Measurements from ENCODE around the gene ARID1B. TPM values are rescaled to one million over a fixed set of nuclear protein-coding genes. Genes with fewer than 3 reads are reported as not detected.

The ARID1B gene
- total RNA-seq, 1 experiment from 2014 or later = 24.2 TPM

DNA sequence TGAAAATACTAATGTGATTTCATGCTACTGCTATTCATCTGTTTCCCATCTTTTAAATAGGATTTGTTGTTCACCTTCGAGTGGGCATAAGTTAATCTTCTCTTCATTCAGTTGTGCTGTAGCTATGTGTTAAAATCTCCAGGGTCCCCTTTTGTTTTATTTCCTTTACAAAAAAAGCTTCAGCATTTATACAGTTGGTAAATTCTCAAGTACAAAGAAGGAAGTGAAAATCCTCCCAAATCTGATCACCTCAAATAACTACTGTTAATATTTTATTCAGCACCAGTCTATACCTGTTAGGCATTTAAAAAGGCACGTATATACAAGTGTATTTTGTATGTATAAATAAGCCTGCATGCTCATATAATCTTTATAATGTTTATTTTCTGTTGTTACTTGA is 294.9 kb downstream of the ARID1B start:
- no peaks in the 10 kb centered on the region for H3K79me2 ChIP-seq (ENCODE audit: low read length)
- DNase-seq (no peak), ATAC-seq (no peak)
- no peak overlapping the region for H3K9ac ChIP-seq (ENCODE audit: low read length)
- no peak overlapping the region for H2AFZ ChIP-seq (ENCODE audit: low read length)
- no peak overlapping the region for H3K4me2 ChIP-seq (ENCODE audit: low read length)
- H3K36me3 ChIP-seq (ENCODE audit: low read depth, low read length) = no peaks in the 10 kb centered on the region
- H3K27me3 ChIP-seq (ENCODE audit: low read length) = no peaks in the 10 kb centered on the region
- H3K9me3 ChIP-seq (ENCODE audit: low read length) = no peaks in the 10 kb centered on the region
- peaks cover 27% of the 10 kb centered on the region for H3K4me1 ChIP-seq (ENCODE audit: insufficient read depth, low read length)
- H3K4me3 ChIP-seq (ENCODE audit: low read length) = no peak overlapping the region
- H3F3A ChIP-seq (ENCODE audit: low read length, unreplicated experiment) = no peaks in the 10 kb centered on the region
- H3K9me2 ChIP-seq (replicated peaks; ENCODE audit: low read length) = no peaks in the 10 kb centered on the region
- POLR2A ChIA-PET (ENCODE audit: unreplicated experiment) = no interaction called here
- CTCF ChIA-PET = no interaction called here
- TF ChIP-seq EZH2phosphoT487 (IDR thresholded peaks at IDR 0.05; ENCODE audit: borderline replicate concordance, low read length) (no peak), EZH2 (IDR thresholded peaks at IDR 0.05; ENCODE audit: low read length, unreplicated experiment) (no peak)
- TF ChIP-seq, protein P1, sequence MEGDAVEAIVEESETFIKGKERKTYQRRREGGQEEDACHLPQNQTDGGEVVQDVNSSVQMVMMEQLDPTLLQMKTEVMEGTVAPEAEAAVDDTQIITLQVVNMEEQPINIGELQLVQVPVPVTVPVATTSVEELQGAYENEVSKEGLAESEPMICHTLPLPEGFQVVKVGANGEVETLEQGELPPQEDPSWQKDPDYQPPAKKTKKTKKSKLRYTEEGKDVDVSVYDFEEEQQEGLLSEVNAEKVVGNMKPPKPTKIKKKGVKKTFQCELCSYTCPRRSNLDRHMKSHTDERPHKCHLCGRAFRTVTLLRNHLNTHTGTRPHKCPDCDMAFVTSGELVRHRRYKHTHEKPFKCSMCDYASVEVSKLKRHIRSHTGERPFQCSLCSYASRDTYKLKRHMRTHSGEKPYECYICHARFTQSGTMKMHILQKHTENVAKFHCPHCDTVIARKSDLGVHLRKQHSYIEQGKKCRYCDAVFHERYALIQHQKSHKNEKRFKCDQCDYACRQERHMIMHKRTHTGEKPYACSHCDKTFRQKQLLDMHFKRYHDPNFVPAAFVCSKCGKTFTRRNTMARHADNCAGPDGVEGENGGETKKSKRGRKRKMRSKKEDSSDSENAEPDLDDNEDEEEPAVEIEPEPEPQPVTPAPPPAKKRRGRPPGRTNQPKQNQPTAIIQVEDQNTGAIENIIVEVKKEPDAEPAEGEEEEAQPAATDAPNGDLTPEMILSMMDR (conservative IDR thresholded peaks at IDR 0.05; ENCODE audit: low read depth, low read length) = no peak
- no peaks in the 10 kb centered on the region for H4K20me1 ChIP-seq (ENCODE audit: low read length)
- intact Hi-C loops (cut with micrococcal nuclease) = no loop called here
- H3K27ac ChIP-seq (ENCODE audit: low read length) = no peak overlapping the region
- no TSS peak for BruUV-seq (replicated peaks)

DNA sequence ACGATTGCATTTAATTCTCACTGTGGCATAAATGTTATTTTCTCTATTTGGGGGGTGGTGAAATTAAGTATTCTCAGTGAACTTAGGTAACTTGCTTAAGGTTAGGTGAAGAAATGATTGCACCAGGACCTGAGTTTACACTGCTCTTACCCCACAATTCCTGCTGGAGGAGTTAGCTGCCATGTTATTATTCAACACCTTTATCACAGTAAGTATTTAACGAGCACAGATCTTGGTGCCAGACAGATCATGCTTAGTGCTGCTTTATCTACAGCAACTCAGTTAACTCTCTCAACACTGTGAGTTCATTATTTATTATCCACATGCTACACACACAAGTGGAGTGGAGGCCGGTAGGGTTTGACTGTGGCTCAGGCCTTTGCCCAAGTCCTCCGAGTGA is 296.4 kb downstream of the ARID1B start:
- intact Hi-C loops (cut with micrococcal nuclease) = no loop called here
- POLR2A ChIA-PET (ENCODE audit: unreplicated experiment) = no interaction called here
- CTCF ChIA-PET = no interaction called here

GRCh38 chr6:157074969-157075368 is 297.8 kb downstream of the ARID1B start:
- Histone ChIP-seq H3K9me2 (replicated peaks; ENCODE audit: low read length) (no peaks in the 10 kb centered on the region), H4K20me1 (ENCODE audit: low read length) (no peaks in the 10 kb centered on the region), H3K79me2 (ENCODE audit: low read length) (no peaks in the 10 kb centered on the region), H3K36me3 (ENCODE audit: low read depth, low read length) (no peaks in the 10 kb centered on the region), H2AFZ (ENCODE audit: low read length) (no peak overlapping the region), H3K4me1 (ENCODE audit: insufficient read depth, low read length) (peaks cover 11% of the 10 kb centered on the region; the same call in 1 of the 2 replicates), H3F3A (ENCODE audit: low read length, unreplicated experiment) (no peaks in the 10 kb centered on the region), H3K4me3 (ENCODE audit: low read length) (no peak overlapping the region), H3K27me3 (ENCODE audit: low read length) (no peaks in the 10 kb centered on the region), H3K9me3 (ENCODE audit: low read length) (no peaks in the 10 kb centered on the region), H3K9ac (ENCODE audit: low read length) (no peak overlapping the region), H3K4me2 (ENCODE audit: low read length) (no peak overlapping the region), H3K27ac (ENCODE audit: low read length) (no peak overlapping the region)
- ATAC-seq (no peak), DNase-seq (no peak)
- BruUV-seq (replicated peaks) = no TSS peak
- ChIA-PET CTCF (no interaction called here), POLR2A (ENCODE audit: unreplicated experiment) (no interaction called here)
- intact Hi-C loops (cut with micrococcal nuclease) = no loop called here
- TF ChIP-seq, protein P1 (conservative IDR thresholded peaks at IDR 0.05; ENCODE audit: low read depth, low read length) = no peak
- no peak for TF ChIP-seq EZH2 (IDR thresholded peaks at IDR 0.05; ENCODE audit: low read length, unreplicated experiment)

More for the DNA sequence above, 296.4 kb downstream of the ARID1B start:
- Histone ChIP-seq H3F3A (ENCODE audit: low read length, unreplicated experiment) (no peaks in the 10 kb centered on the region), H4K20me1 (ENCODE audit: low read length) (no peaks in the 10 kb centered on the region), H3K9me2 (replicated peaks; ENCODE audit: low read length) (no peaks in the 10 kb centered on the region), H3K79me2 (ENCODE audit: low read length) (no peaks in the 10 kb centered on the region), H3K9me3 (ENCODE audit: low read length) (no peaks in the 10 kb centered on the region), H3K4me1 (ENCODE audit: insufficient read depth, low read length) (peaks cover 21% of the 10 kb centered on the region), H3K9ac (ENCODE audit: low read length) (no peak overlapping the region), H3K4me3 (ENCODE audit: low read length) (no peak overlapping the region), H3K27me3 (ENCODE audit: low read length) (no peaks in the 10 kb centered on the region), H3K4me2 (ENCODE audit: low read length) (no peak overlapping the region), H3K27ac (ENCODE audit: low read length) (no peak overlapping the region), H3K36me3 (ENCODE audit: low read depth, low read length) (no peaks in the 10 kb centered on the region), H2AFZ (ENCODE audit: low read length) (no peak overlapping the region)
- no peak for DNase-seq
- TF ChIP-seq, protein P1 (conservative IDR thresholded peaks at IDR 0.05; ENCODE audit: low read depth, low read length) = no peak
- TF ChIP-seq EZH2 (IDR thresholded peaks at IDR 0.05; ENCODE audit: low read length, unreplicated experiment) (no peak), EZH2phosphoT487 (IDR thresholded peaks at IDR 0.05; ENCODE audit: borderline replicate concordance, low read length) (no peak)
- ATAC-seq = no peak
- no TSS peak for BruUV-seq (replicated peaks)
